Ovary (tissue), 3 donors: ENCODE measurements around the gene C12orf50.

Source experiments
- POLR2A ChIP-seq: fragments of 450-650 bp; IDR thresholded peaks from one replicate; pipeline ENCODE4 v1.6.1; 2017; ENCODE audit warnings: antibody characterized with exemption, mild to moderate bottlenecking, moderate library complexity
- TF ChIP-seq, protein P1 (sequence below), 3 donors: fragments of 450-650 bp in 2 of 3; fragments of 200-600 bp in 1 of 3; IDR thresholded peaks; one replicate each; pipeline versions ENCODE4 v1.5.1 to v1.8.0; 2016 to 2022; ENCODE audit warnings: antibody characterized with exemption in 3 of 3, mild to moderate bottlenecking in 1 of 3
- donor health status: DM: no; HTN: no; CAD: no.

DNA sequence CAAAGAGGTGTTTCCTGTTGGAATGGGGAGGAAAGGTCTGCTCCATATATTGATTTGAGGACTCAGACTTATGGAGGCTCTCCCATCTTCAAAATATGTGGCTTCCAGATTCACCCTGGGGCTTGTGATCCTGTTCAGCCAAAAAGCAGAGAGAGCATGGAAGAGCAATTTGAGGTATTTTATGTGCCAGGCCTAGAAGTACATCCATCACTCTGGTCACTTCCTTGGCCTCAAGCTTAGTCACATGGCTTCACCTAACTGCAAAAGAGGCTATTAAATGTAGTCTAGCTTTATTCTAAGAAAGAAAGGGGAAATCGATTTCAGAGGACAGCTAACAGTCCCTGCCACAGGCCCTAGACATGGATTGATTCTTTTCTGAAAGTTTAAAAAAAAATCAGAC, 86.2 kb downstream of the C12orf50 start:
- TF ChIP-seq, protein P1, sequence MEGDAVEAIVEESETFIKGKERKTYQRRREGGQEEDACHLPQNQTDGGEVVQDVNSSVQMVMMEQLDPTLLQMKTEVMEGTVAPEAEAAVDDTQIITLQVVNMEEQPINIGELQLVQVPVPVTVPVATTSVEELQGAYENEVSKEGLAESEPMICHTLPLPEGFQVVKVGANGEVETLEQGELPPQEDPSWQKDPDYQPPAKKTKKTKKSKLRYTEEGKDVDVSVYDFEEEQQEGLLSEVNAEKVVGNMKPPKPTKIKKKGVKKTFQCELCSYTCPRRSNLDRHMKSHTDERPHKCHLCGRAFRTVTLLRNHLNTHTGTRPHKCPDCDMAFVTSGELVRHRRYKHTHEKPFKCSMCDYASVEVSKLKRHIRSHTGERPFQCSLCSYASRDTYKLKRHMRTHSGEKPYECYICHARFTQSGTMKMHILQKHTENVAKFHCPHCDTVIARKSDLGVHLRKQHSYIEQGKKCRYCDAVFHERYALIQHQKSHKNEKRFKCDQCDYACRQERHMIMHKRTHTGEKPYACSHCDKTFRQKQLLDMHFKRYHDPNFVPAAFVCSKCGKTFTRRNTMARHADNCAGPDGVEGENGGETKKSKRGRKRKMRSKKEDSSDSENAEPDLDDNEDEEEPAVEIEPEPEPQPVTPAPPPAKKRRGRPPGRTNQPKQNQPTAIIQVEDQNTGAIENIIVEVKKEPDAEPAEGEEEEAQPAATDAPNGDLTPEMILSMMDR (IDR thresholded peaks at IDR 0.05), result no peak
- no peak for TF ChIP-seq POLR2A
